ENCODE measurements around the gene LIMA1. TPM values are rescaled to one million over a fixed set of nuclear protein-coding genes. Genes with fewer than 3 reads are reported as not detected.
"Not testable (repeated sequence)": the region's sequence is repeated elsewhere in the genome, so short reads cannot be mapped to it uniquely, and the experiment has no call there.

The LIMA1 gene
- total RNA-seq, 1 experiment from 2014 or later, result 199 TPM

DNA sequence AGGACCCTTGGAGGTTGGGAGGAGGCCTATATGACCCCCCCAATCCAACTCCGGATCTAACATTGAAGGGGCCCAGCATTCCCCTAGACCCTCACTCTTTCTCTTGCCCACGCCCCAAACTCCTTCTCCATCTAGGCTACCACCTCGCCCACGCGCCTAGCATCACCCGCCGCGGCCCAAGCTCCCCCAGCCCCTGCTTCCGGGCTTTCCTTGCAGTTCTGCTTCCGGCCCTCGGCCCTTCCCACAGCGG lies 116.6 kb downstream of the LIMA1 start:
- Histone ChIP-seq H3K4me3 (peak overlapping the region; percentile 80), H3K27ac (peak overlapping the region; percentile 77), H3K27me3 (replicated peaks) (no peaks in the 10 kb centered on the region), H3K9me3 (replicated peaks) (peaks cover 9% of the 10 kb centered on the region), H3K36me3 (peaks cover 10% of the 10 kb centered on the region), H3K4me1 (replicated peaks) (peaks cover 15% of the 10 kb centered on the region)
- no peak for DNase-seq (ENCODE audit: low read depth in 1 of 2, low spot score in 2 of 2)

DNA sequence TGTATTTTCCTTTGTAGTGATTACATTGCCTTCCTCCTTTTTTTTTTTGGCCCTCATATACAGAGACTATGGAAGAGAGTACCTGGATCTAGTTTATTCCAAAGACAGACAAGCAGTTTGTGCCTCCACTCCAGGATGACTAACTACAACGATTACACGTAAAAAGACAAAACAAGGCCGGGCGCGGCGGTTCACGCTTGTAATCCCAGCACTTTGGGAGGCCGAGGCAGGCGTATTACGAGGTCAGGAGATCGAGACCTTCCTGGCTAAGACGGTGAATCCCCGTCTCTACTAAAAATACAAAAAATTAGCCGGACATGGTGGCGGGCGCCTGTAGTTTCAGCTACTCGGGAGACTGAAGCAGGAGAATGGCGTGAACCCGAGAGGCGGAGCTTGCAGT lies 118.4 kb downstream of the LIMA1 start:
- H3K36me3 ChIP-seq, result peaks cover 10% of the 10 kb centered on the region
- peaks cover 13% of the 10 kb centered on the region for H3K4me1 ChIP-seq (replicated peaks)
- no peak overlapping the region for H3K27ac ChIP-seq
- H3K9me3 ChIP-seq (replicated peaks), result peaks cover 9% of the 10 kb centered on the region
- H3K4me3 ChIP-seq, result no peak overlapping the region
- DNase-seq (ENCODE audit: low read depth in 1 of 2, low spot score in 2 of 2), result no peak
- H3K27me3 ChIP-seq (replicated peaks), result no peaks in the 10 kb centered on the region

DNA sequence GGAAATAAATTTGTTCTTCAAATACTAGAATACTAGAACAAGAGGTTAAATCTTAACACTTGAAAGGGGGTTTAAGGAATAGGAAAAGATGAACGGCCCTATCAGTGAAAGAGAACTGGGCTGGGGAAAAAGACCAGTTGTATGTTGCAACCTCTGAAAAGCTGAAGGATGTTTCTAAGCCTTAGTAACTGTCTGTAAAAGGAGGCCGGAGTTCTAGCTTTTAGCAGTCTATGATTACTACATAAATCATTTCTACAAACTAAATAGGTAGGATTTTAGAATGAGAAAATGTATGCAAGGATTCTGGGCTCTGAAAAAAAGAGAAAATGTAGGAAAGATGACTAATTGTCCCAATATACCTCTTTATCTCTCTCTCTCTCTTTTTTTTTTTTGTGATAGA lies 121.1 kb downstream of the LIMA1 start:
- DNase-seq (ENCODE audit: low read depth in 1 of 2, low spot score in 2 of 2), result no peak
- Histone ChIP-seq H3K27me3 (replicated peaks) (no peaks in the 10 kb centered on the region), H3K4me1 (replicated peaks) (peaks cover 7% of the 10 kb centered on the region; the same call in 1 of the 2 replicates), H3K36me3 (peaks cover 10% of the 10 kb centered on the region), H3K4me3 (no peak overlapping the region), H3K9me3 (replicated peaks) (no peaks in the 10 kb centered on the region), H3K27ac (no peak overlapping the region)

DNA sequence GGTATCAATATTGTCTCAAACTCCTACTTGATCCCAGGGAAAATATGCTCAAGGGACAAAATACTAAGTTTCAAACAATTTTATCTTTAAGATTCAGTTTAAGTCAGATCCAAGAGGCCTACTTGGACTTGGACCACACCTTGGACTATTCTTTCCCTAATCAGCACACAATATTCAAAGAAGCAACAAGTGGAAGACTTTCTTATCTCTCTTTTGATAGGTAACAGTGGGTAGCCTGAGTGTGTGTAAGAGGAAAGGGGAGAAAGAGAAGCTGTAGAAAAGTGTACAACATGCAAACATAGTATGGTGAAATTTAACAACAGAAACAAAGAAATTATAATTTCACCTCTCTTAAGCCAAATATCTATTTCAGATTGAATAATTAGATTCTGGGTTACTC lies 122.7 kb downstream of the LIMA1 start:
- peaks cover 3% of the 10 kb centered on the region; the same call in 1 of the 2 replicates for H3K36me3 ChIP-seq
- no peak for DNase-seq (ENCODE audit: low read depth in 1 of 2, low spot score in 2 of 2)
- peaks cover 3% of the 10 kb centered on the region; the same call in 1 of the 2 replicates for H3K4me1 ChIP-seq (replicated peaks)
- no peaks in the 10 kb centered on the region for H3K27me3 ChIP-seq (replicated peaks)
- H3K4me3 ChIP-seq, result no peak overlapping the region
- no peak overlapping the region for H3K27ac ChIP-seq
- no peaks in the 10 kb centered on the region for H3K9me3 ChIP-seq (replicated peaks)

DNA sequence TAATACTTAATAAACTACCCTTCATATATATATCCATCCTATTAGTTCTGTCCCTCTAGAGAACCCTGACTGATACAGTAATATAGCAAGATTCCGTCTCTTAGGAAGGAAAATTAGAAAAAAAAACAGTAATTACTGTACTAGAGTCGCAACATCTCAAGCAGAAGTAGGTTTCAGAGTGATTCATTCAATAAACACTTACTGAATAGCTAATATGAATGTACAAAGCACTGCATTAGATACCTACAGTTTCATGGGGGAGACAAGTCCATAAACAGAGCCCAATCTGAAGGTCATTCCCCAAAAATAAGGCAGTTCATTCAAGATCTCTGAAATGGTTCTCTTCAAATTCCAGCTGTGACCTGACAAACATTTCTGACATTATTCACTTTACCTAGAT lies 126.1 kb downstream of the LIMA1 start:
- DNase-seq (ENCODE audit: low read depth in 1 of 2, low spot score in 2 of 2), result no peak
- Histone ChIP-seq H3K27me3 (replicated peaks) (no peaks in the 10 kb centered on the region), H3K4me3 (no peak overlapping the region), H3K4me1 (replicated peaks) (no peaks in the 10 kb centered on the region), H3K9me3 (replicated peaks) (no peaks in the 10 kb centered on the region), H3K27ac (no peak overlapping the region), H3K36me3 (peaks cover 5% of the 10 kb centered on the region)

DNA sequence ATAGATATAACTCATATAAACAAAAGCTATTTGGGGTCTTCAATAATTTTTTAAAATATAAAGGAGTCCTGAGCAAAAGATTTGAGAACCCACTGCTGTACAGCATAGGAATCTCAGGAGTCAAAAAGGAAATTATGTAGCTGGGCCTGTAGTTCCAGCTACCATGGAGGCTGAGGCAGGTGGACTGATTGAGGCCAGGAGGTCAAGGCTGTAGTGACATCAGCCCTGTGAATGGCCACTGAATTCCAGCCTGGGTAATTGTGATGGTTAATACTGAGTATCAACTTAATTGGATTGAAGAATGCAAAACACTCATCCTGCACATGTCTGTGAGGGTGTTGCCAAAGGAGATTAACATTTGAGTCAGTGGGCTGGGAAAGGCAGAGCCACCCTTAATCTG lies 126.7 kb downstream of the LIMA1 start:
- Histone ChIP-seq H3K36me3 (peaks cover 5% of the 10 kb centered on the region), H3K4me3 (no peak overlapping the region), H3K4me1 (replicated peaks) (no peaks in the 10 kb centered on the region), H3K27me3 (replicated peaks) (no peaks in the 10 kb centered on the region), H3K9me3 (replicated peaks) (no peaks in the 10 kb centered on the region), H3K27ac (no peak overlapping the region)
- no peak for DNase-seq (ENCODE audit: low read depth in 1 of 2, low spot score in 2 of 2)

DNA sequence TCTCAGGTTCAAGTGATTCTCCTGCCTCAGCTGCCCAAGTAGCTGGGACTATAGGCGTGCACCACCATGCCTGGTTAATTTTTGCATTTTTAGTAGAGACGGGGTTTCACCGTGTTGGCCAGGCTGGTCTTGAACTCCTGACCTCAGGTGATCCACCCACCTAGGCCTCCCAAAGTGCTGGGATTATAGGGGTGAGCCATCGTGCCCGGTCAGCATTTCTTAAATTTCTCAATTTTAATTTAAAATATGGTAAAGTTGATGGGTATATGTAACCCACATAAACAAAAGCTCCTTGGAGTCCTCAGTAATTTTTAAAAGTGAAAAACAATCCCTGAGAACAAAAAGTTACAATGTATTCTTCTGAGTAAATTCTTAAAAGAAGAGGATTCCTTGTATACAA lies 128.4 kb downstream of the LIMA1 start:
- H3K36me3 ChIP-seq; H3K4me3 ChIP-seq; H3K9me3 ChIP-seq (replicated peaks); H3K4me1 ChIP-seq (replicated peaks); DNase-seq (ENCODE audit: low read depth in 1 of 2, low spot score in 2 of 2); H3K27me3 ChIP-seq (replicated peaks); H3K27ac ChIP-seq: not testable (repeated sequence)

DNA sequence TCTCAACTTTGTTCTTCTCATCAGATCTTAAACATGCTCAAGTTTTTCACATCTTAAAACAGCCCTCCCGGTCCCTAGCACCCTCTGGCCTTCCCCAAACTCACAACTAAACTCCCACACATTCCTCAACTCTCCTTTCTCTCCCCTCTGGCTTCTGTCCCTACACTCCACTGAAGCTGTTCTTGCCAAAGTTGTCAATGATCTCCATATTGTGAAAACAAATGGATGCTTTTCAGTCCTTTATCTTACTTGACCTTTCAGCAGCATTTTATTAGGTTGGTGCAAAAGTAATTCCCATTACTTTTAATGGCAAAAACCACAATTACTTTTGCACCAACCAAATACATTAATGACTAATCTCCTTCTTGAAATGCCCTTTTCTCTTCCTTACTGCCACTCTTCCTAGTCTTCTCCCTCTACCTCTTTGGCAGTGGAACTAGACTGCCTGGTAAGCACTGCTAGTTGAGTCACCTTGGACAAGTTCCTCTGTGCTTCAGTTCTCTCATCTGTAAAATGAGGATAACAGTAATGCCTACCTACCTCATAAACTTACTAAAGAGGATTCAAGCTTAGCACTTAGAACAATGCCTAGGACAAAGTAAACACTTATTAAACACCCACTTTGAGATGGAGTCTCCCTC lies 132.2 kb downstream of the LIMA1 start:
- H3K9me3 ChIP-seq (replicated peaks), result no peaks in the 10 kb centered on the region
- H3K36me3 ChIP-seq, result peaks cover 5% of the 10 kb centered on the region; the same call in 1 of the 2 replicates
- H3K4me3 ChIP-seq, result no peak overlapping the region
- no peaks in the 10 kb centered on the region for H3K4me1 ChIP-seq (replicated peaks)
- DNase-seq (ENCODE audit: low read depth in 1 of 2, low spot score in 2 of 2), result no peak
- H3K27me3 ChIP-seq (replicated peaks), result no peaks in the 10 kb centered on the region
- no peak overlapping the region for H3K27ac ChIP-seq

DNA sequence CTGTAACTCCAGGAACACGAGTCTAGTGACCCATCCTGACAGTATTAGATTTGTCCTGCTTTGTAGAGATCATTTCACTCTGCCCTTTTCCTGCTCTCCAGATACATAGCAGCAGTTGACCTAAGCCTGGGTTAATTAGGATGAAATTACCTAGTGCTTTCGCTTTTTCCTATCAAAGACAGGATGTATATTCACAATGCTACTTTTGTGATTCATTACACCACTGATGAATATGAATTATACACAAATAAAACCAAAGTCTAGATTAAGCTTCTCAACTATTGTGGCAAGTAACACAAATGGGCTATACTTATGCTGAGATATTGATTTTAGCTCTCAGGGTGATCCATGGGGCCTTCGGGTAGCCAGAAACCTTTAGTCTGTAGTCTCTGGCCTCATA lies 134.0 kb downstream of the LIMA1 start:
- no peaks in the 10 kb centered on the region for H3K27me3 ChIP-seq (replicated peaks)
- no peak overlapping the region for H3K27ac ChIP-seq
- no peaks in the 10 kb centered on the region for H3K9me3 ChIP-seq (replicated peaks)
- no peak overlapping the region for H3K4me3 ChIP-seq
- peaks cover 5% of the 10 kb centered on the region; the same call in 1 of the 2 replicates for H3K36me3 ChIP-seq
- no peak for DNase-seq (ENCODE audit: low read depth in 1 of 2, low spot score in 2 of 2)
- no peaks in the 10 kb centered on the region for H3K4me1 ChIP-seq (replicated peaks)

DNA sequence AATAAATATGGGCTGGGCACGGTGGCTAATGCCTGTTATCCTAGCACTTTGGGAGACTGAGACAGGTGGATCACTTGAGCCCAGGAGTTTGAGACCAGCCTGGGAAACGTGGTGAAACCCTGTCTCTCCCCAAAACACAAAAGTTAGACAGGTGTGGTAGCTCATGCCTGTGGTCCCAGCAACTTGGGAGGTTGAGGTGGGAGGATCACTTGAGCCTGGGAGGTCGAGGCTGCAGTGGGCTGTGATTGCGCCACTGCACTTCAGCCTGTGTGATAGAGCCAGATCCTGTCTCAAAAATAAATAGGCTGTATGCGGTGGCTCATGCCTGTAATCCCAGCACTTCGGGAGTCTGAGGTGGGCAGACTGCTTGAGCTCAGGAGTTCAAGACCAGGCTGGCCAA lies 135.3 kb downstream of the LIMA1 start:
- H3K27ac ChIP-seq; H3K4me1 ChIP-seq (replicated peaks); H3K36me3 ChIP-seq; H3K9me3 ChIP-seq (replicated peaks); DNase-seq (ENCODE audit: low read depth in 1 of 2, low spot score in 2 of 2); H3K4me3 ChIP-seq; H3K27me3 ChIP-seq (replicated peaks): not testable (repeated sequence)

DNA sequence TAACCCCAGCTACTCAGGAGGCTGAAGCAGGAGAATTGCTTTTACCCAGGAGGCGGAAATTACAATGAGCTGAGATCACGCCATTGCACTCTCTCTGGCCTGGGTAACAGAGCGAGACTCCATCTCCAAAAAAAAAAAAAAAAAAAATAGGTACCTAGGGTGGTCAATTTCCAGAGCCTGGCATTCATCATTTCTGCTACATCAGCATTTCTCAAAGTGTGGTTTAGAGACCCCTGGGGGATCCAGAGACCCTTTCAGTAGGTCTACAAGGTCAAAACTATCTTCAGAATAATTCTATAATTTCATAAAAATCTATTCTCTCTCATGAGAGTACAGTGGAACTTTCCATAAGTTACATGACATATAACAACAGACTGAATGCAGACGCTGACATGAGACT lies 136.0 kb downstream of the LIMA1 start:
- Histone ChIP-seq H3K4me3 (no peak overlapping the region), H3K36me3 (peaks cover 13% of the 10 kb centered on the region), H3K27ac (no peak overlapping the region), H3K27me3 (replicated peaks) (no peaks in the 10 kb centered on the region), H3K4me1 (replicated peaks) (no peaks in the 10 kb centered on the region), H3K9me3 (replicated peaks) (no peaks in the 10 kb centered on the region)
- no peak for DNase-seq (ENCODE audit: low read depth in 1 of 2, low spot score in 2 of 2)

DNA sequence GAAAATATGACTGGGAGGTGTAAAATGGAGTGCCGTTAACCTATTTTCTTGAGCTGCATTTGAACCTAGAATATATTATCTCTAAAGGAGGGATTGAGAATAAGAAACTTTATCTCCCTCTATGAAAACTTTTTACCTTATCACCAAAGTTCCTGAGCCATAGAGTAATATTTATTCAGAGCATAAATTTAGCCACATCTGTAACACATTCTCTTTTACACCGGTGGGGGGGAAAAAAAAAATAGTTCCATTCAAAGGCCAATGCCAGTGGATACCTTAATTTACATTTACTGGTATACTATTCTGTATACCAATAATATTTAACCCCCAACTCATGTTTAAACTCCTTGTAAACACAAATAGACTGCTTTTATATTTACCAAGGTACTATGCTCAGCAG lies 137.9 kb downstream of the LIMA1 start:
- Histone ChIP-seq H3K27ac (no peak overlapping the region), H3K4me3 (no peak overlapping the region), H3K9me3 (replicated peaks) (no peaks in the 10 kb centered on the region; the same call in 1 of the 2 replicates), H3K4me1 (replicated peaks) (no peaks in the 10 kb centered on the region), H3K27me3 (replicated peaks) (no peaks in the 10 kb centered on the region), H3K36me3 (peaks cover 23% of the 10 kb centered on the region)
- no peak for DNase-seq (ENCODE audit: low read depth in 1 of 2, low spot score in 2 of 2)

DNA sequence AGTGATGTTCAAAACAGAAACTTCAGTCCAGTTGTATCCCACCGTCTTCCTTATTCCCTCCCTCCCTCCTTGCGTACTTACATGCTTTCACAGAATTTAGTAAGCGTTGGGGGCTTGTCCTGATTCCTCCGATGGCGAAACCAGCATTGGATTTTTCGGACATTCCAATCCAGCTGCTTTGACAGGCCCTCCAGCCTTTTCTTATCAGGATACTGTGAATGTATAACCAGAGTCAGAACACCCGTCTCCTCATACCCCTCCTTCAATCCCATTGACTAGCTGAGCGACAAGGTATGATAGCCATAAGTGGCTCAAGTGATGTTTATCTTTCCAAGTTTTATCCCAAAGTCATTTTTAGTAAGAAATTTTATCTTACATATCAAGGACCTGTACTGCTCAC lies 140.3 kb downstream of the LIMA1 start:
- Histone ChIP-seq H3K27ac (no peak overlapping the region), H3K4me1 (replicated peaks) (no peaks in the 10 kb centered on the region), H3K36me3 (peaks cover 32% of the 10 kb centered on the region), H3K27me3 (replicated peaks) (no peaks in the 10 kb centered on the region), H3K4me3 (no peak overlapping the region), H3K9me3 (replicated peaks) (no peaks in the 10 kb centered on the region; the same call in 1 of the 2 replicates)
- no peak for DNase-seq (ENCODE audit: low read depth in 1 of 2, low spot score in 2 of 2)

DNA sequence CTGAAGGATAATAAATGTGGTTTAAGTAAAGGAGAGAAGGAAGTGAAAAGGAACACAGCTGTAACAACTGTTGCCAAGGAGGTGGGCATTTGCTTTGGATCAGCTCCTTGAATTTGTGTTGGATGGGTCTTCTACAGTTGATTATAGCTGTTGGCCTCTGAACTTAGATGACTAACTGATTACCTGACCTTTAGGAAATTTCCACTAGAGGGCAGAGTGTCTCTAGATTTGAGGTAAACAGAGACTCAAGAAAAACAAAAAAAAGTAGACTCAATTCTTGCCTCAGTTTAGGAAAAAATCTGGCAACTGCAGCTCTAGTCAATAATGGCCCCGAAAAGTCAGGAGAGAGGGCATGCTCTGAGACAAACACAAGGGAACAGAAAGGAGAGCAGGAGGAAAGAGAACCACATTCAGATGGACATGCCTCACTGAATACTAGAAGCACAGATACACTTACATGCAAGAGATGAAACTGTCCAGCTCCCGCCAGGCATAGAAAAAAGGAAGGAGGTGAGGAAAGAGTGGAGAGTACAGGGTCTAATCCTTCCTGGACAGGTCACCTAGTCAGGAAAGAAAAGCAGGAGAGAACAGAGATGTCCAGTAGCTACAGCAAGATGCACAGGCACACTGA lies 150.7 kb downstream of the LIMA1 start:
- Histone ChIP-seq H3K4me3 (no peak overlapping the region), H3K27me3 (replicated peaks) (no peaks in the 10 kb centered on the region), H3K27ac (no peak overlapping the region), H3K36me3 (peaks cover 77% of the 10 kb centered on the region), H3K4me1 (replicated peaks) (no peaks in the 10 kb centered on the region), H3K9me3 (replicated peaks) (no peaks in the 10 kb centered on the region)
- DNase-seq (ENCODE audit: low read depth in 1 of 2, low spot score in 2 of 2), result peak in 1 of 2 experiments; percentile 37

DNA sequence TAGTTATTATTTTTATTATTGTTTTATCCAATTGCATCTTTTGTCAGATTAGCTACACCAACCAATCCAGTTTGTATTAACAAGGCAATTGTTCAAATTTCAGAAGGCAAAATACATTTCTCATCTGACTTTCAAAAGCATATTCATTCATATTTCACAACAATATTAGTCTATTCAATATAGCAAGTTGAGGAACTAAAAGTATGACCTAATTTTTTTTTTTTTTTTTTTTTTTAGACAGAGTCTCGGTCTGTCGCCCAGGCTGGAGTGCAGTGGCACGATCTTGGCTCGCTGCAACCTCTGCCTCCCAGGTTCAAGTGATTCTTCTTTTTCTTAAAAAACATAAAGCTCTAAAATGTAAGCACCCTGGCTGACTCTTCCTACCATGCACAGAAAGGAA lies 154.0 kb downstream of the LIMA1 start:
- H3K4me1 ChIP-seq (replicated peaks), result no peaks in the 10 kb centered on the region
- H3K27ac ChIP-seq, result no peak overlapping the region
- no peak overlapping the region for H3K4me3 ChIP-seq
- H3K36me3 ChIP-seq, result peaks cover 72% of the 10 kb centered on the region
- H3K27me3 ChIP-seq (replicated peaks), result no peaks in the 10 kb centered on the region
- DNase-seq (ENCODE audit: low read depth in 1 of 2, low spot score in 2 of 2), result no peak
- H3K9me3 ChIP-seq (replicated peaks), result no peaks in the 10 kb centered on the region
